Esophagus muscularis mucosa (tissue), 4 donors: ENCODE data around the gene SEC16A.

ENCODE experiments used
- EP300 ChIP-seq: sonication (generic); formaldehyde crosslinking; IDR thresholded peaks from one replicate; pipeline ENCODE4 v1.6.1; 2017; ENCODE audit warnings: antibody characterized with exemption
- POLR2A ChIP-seq: fragments of 450-650 bp; IDR thresholded peaks from one replicate; pipeline ENCODE4 v1.6.1; 2017; ENCODE audit warnings: antibody characterized with exemption, moderate library complexity, mild to moderate bottlenecking, low read depth
- TF ChIP-seq, protein P1 (sequence below), 3 experiments: fragments of 200-600 bp in 2 of 3; fragments of 450-650 bp in 1 of 3; sonication (generic) in 2 of 3; IDR thresholded peaks; one replicate each; pipeline ENCODE4 v1.5.1; 2017 to 2019; ENCODE audit warnings: antibody characterized with exemption in 3 of 3, mild to moderate bottlenecking in 2 of 3, moderate library complexity in 1 of 3

DNA sequence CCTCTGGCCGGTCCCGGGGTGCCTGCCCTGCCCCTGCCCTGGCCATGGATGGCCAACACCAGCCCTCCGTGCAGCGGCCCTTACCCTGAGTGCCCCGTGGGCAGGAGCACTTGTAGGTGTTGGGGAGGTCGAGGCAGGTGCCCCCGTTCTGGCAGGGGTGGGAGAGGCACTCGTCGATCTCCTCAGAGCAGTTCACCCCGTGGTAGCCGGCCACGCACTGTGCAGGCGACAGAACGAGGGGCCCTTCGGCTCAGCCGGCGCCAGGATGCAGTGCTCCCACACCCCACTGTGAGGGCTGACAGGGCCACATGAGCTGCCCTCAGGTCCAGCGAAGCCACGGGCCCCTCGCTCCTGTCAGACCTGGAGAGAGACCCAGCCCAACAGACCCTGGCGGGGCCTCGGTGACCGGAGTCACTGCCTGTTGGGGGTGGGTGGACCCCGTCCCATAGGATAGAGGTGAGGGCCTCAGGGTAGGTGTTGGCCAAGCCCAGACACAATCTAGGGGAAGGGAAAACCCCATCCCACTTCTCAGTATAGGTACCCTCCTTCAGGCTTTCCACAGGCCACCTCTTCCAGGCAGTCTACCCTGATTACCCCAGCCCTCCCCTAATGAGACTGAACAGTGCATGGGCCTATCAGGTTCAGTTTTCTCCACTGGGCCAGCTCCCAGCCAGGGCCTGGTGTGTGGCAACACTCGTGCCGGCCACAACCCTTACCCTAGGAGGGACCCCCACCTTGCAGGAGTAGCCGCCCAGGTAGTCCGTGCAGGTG, 24.6 kb upstream of the SEC16A start:
- TF ChIP-seq, protein P1, sequence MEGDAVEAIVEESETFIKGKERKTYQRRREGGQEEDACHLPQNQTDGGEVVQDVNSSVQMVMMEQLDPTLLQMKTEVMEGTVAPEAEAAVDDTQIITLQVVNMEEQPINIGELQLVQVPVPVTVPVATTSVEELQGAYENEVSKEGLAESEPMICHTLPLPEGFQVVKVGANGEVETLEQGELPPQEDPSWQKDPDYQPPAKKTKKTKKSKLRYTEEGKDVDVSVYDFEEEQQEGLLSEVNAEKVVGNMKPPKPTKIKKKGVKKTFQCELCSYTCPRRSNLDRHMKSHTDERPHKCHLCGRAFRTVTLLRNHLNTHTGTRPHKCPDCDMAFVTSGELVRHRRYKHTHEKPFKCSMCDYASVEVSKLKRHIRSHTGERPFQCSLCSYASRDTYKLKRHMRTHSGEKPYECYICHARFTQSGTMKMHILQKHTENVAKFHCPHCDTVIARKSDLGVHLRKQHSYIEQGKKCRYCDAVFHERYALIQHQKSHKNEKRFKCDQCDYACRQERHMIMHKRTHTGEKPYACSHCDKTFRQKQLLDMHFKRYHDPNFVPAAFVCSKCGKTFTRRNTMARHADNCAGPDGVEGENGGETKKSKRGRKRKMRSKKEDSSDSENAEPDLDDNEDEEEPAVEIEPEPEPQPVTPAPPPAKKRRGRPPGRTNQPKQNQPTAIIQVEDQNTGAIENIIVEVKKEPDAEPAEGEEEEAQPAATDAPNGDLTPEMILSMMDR (IDR thresholded peaks at IDR 0.05) = no peak
- TF ChIP-seq POLR2A = no peak
- no peak for TF ChIP-seq EP300
